GM18870 (cell line): Measurements from ENCODE around the gene SPR.

Experiments
- ATAC-seq: cut with Tn5 transposase; IDR thresholded peaks from one replicate; pipeline ENCODE4 v1.9.1; 2021; ENCODE audit warnings: moderate library complexity; ENCODE audit not compliant: unreplicated experiment

SPR gene

DNA sequence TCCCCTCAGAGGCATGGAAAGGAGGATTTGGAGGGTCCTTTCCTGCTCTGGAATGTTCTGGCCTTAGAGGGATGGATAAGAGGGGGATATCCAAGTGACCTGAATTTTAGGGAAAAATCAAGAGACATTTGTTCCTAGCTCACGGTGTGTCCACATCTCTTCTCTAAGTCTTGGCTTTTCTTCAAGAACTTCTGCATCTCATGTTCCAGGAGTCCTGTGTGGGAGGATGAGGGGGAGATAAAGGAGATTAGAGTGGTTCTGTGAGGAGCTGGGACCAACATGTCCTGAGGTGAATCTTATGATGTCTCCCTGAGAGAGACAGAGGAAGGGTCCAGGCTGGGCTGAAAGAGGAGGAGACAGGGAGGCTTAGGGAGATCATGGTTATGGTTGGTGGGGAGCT lies 41.8 kb downstream of the SPR start:
- ATAC-seq = no peak

DNA sequence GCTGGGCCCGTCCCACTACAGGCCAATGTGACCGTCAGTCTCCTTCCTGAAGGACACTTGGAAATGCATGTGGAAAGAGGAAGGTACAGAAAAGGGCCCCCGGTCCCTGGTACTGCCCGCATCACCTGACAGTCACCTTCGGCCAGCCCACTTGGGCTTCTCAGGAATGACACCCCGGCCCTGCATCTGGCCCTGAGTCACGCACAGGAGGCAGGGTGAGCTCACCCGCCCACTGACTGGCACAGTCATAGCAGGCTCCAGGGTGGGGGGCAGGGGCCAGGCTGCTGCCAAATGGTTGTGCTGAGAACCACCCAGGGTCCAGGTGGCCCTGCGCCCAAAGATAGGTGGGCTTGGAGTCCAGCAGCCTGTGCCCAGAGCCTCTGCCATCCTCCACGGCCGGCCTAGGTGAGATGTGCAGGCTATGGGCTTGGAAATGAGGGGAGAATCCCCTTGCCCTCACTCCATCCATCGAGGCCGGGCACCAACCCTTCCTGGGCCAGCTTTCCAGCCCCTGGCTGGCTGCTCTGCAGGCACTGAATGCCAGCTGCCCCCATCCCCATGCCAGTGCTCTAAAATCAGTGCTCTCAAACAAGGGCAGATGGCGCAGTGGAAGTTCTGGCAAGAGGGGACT lies 44.2 kb downstream of the SPR start:
- ATAC-seq = no peak

GRCh38 chr2:72932045-72932740 lies 45.0 kb downstream of the SPR start:
- ATAC-seq = no peak

DNA sequence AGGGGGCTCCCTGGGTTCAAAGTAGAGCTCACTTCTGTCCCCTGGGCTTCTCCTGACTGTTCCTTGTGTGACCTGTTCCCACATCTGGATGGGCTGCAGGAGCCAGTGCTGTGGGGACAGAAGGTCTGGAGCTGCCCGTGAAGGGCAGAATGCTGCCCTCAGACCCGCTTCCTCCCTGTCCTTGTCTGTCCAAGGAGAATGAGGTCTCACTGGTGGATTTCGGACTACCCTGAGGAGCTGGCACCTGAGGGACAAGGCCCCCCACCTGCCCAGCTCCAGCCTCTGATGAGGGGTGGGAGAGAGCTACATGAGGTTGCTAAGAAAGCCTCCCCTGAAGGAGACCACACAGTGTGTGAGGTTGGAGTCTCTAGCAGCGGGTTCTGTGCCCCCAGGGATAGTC lies 45.6 kb downstream of the SPR start:
- no peak for ATAC-seq

DNA sequence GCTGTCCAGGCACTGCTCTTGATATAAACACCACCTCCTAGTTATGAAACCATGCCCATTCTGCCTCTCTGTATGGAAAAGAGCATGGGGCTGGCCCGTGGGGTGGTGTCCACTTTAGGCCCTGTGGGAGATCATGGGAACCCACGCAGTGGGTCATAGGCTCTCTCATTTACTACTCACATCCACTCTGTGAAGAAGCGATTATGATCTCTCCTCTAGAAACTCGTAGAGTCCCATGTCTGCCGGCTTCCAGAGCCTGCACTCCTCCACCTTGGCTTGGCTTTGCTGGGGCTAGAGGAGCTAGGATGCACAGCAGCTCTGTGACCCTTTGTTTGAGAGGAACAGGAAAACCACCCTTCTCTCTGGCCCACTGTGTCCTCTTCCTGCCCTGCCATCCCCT lies 46.0 kb downstream of the SPR start:
- ATAC-seq = no peak

DNA sequence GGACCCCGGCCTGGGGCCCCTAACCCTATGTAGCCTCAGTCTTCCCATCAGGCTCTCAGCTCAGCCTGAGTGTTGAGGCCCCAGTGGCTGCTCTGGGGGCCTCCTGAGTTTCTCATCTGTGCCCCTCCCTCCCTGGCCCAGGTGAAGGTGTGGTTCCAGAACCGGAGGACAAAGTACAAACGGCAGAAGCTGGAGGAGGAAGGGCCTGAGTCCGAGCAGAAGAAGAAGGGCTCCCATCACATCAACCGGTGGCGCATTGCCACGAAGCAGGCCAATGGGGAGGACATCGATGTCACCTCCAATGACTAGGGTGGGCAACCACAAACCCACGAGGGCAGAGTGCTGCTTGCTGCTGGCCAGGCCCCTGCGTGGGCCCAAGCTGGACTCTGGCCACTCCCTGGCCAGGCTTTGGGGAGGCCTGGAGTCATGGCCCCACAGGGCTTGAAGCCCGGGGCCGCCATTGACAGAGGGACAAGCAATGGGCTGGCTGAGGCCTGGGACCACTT lies 46.5 kb downstream of the SPR start:
- no peak for ATAC-seq

- ATAC-seq = no peak
These were observed 47.7 kb downstream of the SPR start for GRCh38 chr2:72934683-72935610.

DNA sequence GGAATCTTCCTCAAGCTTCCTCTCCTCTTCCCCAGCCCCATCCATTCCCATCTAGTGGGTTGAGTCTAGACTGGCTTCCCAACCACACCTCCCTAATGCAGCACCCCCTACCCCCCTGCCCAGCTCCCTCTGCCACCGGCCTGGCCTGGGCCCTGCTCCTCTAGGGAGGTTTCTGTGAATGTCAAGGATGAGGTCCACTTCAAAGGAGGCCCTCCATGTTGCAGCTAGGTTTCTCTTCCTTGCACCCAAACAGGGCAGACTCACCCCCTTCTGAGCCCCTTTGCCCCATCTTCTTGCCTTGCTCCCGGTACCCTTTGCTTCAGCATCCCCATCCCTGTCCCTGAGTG lies 48.4 kb downstream of the SPR start:
- no peak for ATAC-seq

DNA sequence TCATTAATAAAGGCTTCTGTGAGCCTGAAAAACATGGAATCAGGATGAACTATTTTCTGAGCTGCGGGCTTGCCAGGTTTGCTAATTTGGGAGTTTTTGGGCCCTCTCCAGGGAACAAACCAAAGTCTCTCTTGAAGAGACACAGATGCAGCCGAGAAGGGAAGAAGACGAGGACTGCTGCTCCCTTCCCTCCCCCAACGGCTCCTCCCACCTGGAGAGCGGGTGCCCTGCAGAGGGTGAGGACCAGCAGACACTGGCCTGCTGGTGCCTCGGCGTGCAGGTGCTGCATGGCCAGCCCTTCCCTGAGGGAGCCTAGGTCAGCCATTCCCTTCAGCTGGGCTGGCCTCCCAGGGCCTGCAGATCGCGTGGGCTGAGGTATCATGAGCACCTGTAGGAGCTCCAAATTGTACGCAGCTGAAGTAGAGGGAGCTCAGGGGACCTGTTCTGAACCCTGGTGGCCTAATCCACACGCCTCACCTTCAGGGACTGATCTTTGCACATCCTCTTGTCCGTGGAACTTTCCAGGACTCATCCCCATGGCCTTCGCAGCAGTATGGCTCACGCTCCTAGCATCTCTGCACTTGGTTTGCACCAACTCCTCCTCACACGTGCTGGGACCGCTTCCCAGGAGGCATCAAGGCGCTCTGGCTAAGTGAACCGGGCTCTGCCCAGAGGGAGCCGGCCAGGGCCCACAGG lies 49.6 kb downstream of the SPR start:
- ATAC-seq = no peak

DNA sequence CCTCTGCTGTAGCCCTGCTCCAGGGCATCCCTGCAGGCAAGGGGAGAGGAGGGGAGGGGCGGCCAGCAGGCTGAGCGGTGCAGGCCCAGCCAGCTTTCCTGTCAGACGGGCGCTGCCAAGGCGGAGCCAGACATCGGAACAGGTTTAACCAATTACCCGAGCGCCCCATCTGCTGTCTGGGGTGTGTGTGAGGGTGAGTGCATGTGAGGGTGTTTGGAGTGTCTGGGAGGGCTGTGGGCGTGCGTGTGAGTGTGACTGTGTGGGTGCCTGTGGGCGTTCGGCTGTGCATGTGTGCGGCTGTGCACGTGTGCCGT lies 50.1 kb downstream of the SPR start:
- ATAC-seq = no peak

- no peak for ATAC-seq
These were observed 51.2 kb downstream of the SPR start for GRCh38 chr2:72938455-72938854.

GRCh38 chr2:72940361-72940760 lies 53.2 kb downstream of the SPR start:
- no peak for ATAC-seq

DNA sequence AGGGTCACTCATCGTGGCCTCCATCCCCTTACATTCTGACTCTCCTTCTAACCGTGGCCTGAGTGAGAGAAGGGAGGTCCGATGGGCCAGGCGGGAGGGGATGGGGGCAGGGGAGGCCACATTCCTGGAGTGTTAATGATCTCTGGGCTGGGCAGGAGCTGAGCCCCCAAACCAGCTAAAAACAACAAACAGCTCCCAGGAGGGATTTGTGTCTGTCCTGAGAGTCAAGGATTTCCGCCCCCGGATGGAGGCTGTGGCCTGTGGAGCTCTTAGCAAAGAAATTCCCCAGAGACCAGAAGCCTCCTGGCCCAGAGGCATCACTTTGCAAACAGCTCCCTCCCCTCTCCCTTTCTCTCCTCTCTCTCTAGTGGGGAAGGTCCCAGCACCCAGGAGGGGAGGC lies 53.6 kb downstream of the SPR start:
- ATAC-seq = no peak
